Fibroblast of lung (primary cell): Measurements from ENCODE around the gene CALCR. TPM values are rescaled to one million over a fixed set of nuclear protein-coding genes. Genes with fewer than 3 reads are reported as not detected.
"Not testable (repeated sequence)": the region's sequence is repeated elsewhere in the genome, so short reads cannot be mapped to it uniquely, and the experiment has no call there.

ENCODE experiments used
- DNase-seq, 2 donors: peaks; one replicate each; pipeline versions ENCODE4 v3.0.0 to v3.0.0-alpha.2; 2010; ENCODE audit warnings: low read depth in 2 of 2
- H2AFZ ChIP-seq: 2 replicates; pipeline ENCODE4 v1.5.1; 2012; ENCODE audit warnings: low read length, control low read depth, inconsistent platforms
- H3K27ac ChIP-seq: 2 replicates; pipeline ENCODE4 v1.5.1; 2011; ENCODE audit warnings: low read length, control low read depth; ENCODE audit not compliant: insufficient read depth
- H3K27me3 ChIP-seq: 2 replicates; pipeline ENCODE4 v1.5.1; 2011; ENCODE audit warnings: mild to moderate bottlenecking, low read length; ENCODE audit not compliant: control insufficient read depth, insufficient read depth
- H3K36me3 ChIP-seq: 2 replicates; pipeline ENCODE4 v1.5.1; 2011; ENCODE audit warnings: low read length; ENCODE audit not compliant: control insufficient read depth, insufficient read depth
- H3K4me1 ChIP-seq: 2 replicates; pipeline ENCODE4 v1.5.1; 2011; ENCODE audit warnings: low read length; ENCODE audit not compliant: control insufficient read depth, insufficient read depth; ENCODE audit errors: extremely low read depth
- H3K4me2 ChIP-seq: 2 replicates; pipeline ENCODE4 v1.5.1; 2011; ENCODE audit warnings: low read length, control low read depth; ENCODE audit not compliant: insufficient read depth; ENCODE audit errors: extremely low read depth
- H3K4me3 ChIP-seq, 4 experiments: fragments of 200-600 bp in 1 of 4; sonication (generic) in 1 of 4; replicated peaks in 1 of 4; 2 replicates each; pipeline ENCODE4 v1.5.1; 2011 to 2016; ENCODE audit warnings: low read length in 4 of 4, low read depth in 3 of 4, mild to moderate bottlenecking in 3 of 4, control low read depth in 2 of 4, inconsistent platforms in 1 of 4, mixed read lengths in 1 of 4; ENCODE audit not compliant: insufficient read depth in 1 of 4; ENCODE audit errors: control extremely low read depth in 1 of 4
- H3K79me2 ChIP-seq: 2 replicates; pipeline ENCODE4 v1.5.1; 2012; ENCODE audit warnings: mild to moderate bottlenecking, low read length, inconsistent platforms; ENCODE audit not compliant: control insufficient read depth, insufficient read depth
- H3K9ac ChIP-seq: 2 replicates; pipeline ENCODE4 v1.5.1; 2011; ENCODE audit warnings: mild to moderate bottlenecking, low read length, control low read depth; ENCODE audit not compliant: insufficient read depth
- H3K9me3 ChIP-seq: 2 replicates; pipeline ENCODE4 v1.5.1; 2012; ENCODE audit warnings: low read depth, low read length; ENCODE audit not compliant: control insufficient read depth, insufficient read depth
- H4K20me1 ChIP-seq: 2 replicates; pipeline ENCODE4 v1.5.1; 2011; ENCODE audit warnings: low read length; ENCODE audit not compliant: control insufficient read depth, insufficient read depth; ENCODE audit errors: extremely low read depth
- CTCF ChIP-seq, 2 donors: IDR thresholded peaks in 1 of 2; conservative IDR thresholded peaks in 1 of 2; 1 replicate in 1 of 2; 2 replicates in 1 of 2; pipeline ENCODE4 v1.5.1; 2011 to 2012; ENCODE audit warnings: low read length in 2 of 2, control low read depth in 1 of 2, inconsistent platforms in 1 of 2, low read depth in 1 of 2, mild to moderate bottlenecking in 1 of 2
- EZH2 ChIP-seq: IDR thresholded peaks from 2 replicates; pipeline ENCODE4 v1.5.1; 2012; ENCODE audit warnings: low read length, control low read depth, mild to moderate bottlenecking; ENCODE audit errors: missing control alignments
- polyA plus RNA-seq, 2 donors: library from polyadenylated mRNA; depleted of rRNA in 1 of 2; stranded (reverse) in 1 of 2; unstranded in 1 of 2; fragments of >200 nt; gene quantifications; 2 replicates each; pipeline ENCODE4 v1.2.1, GENCODE V29; 2011 to 2012; ENCODE audit warnings: missing spikeins in 1 of 2
- total RNA-seq: library from RNA; depleted of rRNA; stranded (reverse); fragments of >200 nt; gene quantifications from 2 replicates; pipeline ENCODE4 v1.2.1, GENCODE V29; 2014

Gene CALCR
- total and polyA plus RNA-seq, 2 donors (not counting 1 experiment from before 2014, with no cell fraction given): not detected

- H3K9me3 ChIP-seq: no peaks in the 10 kb centered on the region
- H3K79me2 ChIP-seq: no peaks in the 10 kb centered on the region
- H3K4me1 ChIP-seq: no peaks in the 10 kb centered on the region
- H3K27me3 ChIP-seq: no peaks in the 10 kb centered on the region
- H3K27ac ChIP-seq: no peak overlapping the region
- no peak overlapping the region for H3K4me2 ChIP-seq
- no peak overlapping the region for H3K4me3 ChIP-seq
- no peak overlapping the region for H3K9ac ChIP-seq
- H4K20me1 ChIP-seq: no peaks in the 10 kb centered on the region
- DNase-seq: no peak
- no peak overlapping the region for H2AFZ ChIP-seq
- no peaks in the 10 kb centered on the region for H3K36me3 ChIP-seq
- TF ChIP-seq CTCF (conservative IDR thresholded peaks at IDR 0.05 in 1 of 2, IDR thresholded peaks at IDR 0.05 in 1 of 2; ENCODE audit: low read depth in 1 of 2, low read length in 2 of 2) (no peak), EZH2 (no peak)
Observed at GRCh38 chr7:93503088-93503487, 71.4 kb downstream of the CALCR start.

- not testable (repeated sequence) for H3K79me2 ChIP-seq
Observed at GRCh38 chr7:93491860-93492259, 82.7 kb downstream of the CALCR start.

GRCh38 chr7:93476491-93477344 lies 97.8 kb downstream of the CALCR start:
- no peaks in the 10 kb centered on the region for H3K79me2 ChIP-seq
- no peak overlapping the region for H3K4me3 ChIP-seq
- no peak for TF ChIP-seq CTCF (conservative IDR thresholded peaks at IDR 0.05 in 1 of 2, IDR thresholded peaks at IDR 0.05 in 1 of 2; ENCODE audit: low read depth in 1 of 2, low read length in 2 of 2)
- no peak for TF ChIP-seq EZH2

More at GRCh38 chr7:93491860-93492259, 82.7 kb downstream of the CALCR start:
- H3K4me3 ChIP-seq, H3K36me3 ChIP-seq, H3K27ac ChIP-seq, H4K20me1 ChIP-seq, H3K9me3 ChIP-seq, H2AFZ ChIP-seq, H3K4me1 ChIP-seq, H3K27me3 ChIP-seq, H3K4me2 ChIP-seq, H3K9ac ChIP-seq, DNase-seq: not testable (repeated sequence)

More at GRCh38 chr7:93476491-93477344, 97.8 kb downstream of the CALCR start:
- H3K9ac ChIP-seq: no peak overlapping the region
- H3K27me3 ChIP-seq: no peaks in the 10 kb centered on the region
- H4K20me1 ChIP-seq: no peaks in the 10 kb centered on the region
- DNase-seq: no peak
- H3K4me2 ChIP-seq: no peak overlapping the region
- no peaks in the 10 kb centered on the region for H3K36me3 ChIP-seq
- H3K27ac ChIP-seq: no peak overlapping the region
- H2AFZ ChIP-seq: no peak overlapping the region
- no peaks in the 10 kb centered on the region for H3K9me3 ChIP-seq
- no peaks in the 10 kb centered on the region for H3K4me1 ChIP-seq
